K562 (cell line): ENCODE results near the gene ERMN. TPM values are rescaled to one million over a fixed set of nuclear protein-coding genes. Genes with fewer than 3 reads are reported as not detected.
A peak's percentile ranks its signal among the peaks of the same experiment; 100 is the strongest.

Experiments used
- ATAC-seq: fragments of 200-7000 bp; cut with Tn5 transposase; 3 replicates; pipeline ENCODE4 v1.9.1; 2020; ENCODE audit warnings: moderate library complexity
- BruUV-seq: library from RNA; stranded (reverse); fragments of 400-500 nt; replicated peaks from 2 replicates; lab custom pipeline; 2021; lab: Mats Ljungman, UMichigan
- CTCF ChIA-PET: fragments of 300-600 bp; formaldehyde crosslinking; extraction: SDS; loops from one replicate; lab custom pipeline; 2021; ENCODE audit warnings: low intra/inter-chr PET ratio; lab: Yijun Ruan, JAX
- POLR2A ChIA-PET: fragments of 300-600, 350-650 bp; sonication (Branson Sonifier 250); formaldehyde crosslinking; extraction: SDS; loops from one replicate; lab custom pipeline; 2021; ENCODE audit warnings: antibody characterized with exemption, inconsistent platforms; lab: Yijun Ruan, JAX
- DNase-seq, 4 experiments: peaks; one replicate each; pipeline versions ENCODE4 v3.0.0 to v3.0.0-alpha.2; 2011 to 2018; ENCODE audit warnings: low spot score in 3 of 4, mixed read lengths in 3 of 4; ENCODE audit errors: extremely low read depth in 1 of 4
- FAIRE-seq: peaks from 2 replicates; lab custom pipeline; 2011; peaks lifted over from hg19 to GRCh38; lab: Jason Lieb, UNC
- H2AFZ ChIP-seq: 2 replicates; pipeline ENCODE4 v1.6.0; 2011; ENCODE audit warnings: low read depth, low read length, control low read depth, inconsistent platforms
- H3K27ac ChIP-seq: fragments of 200-600 bp; 3 replicates; pipeline ENCODE4 v1.8.0; 2011; ENCODE audit warnings: low read depth, mild to moderate bottlenecking, control low read depth, inconsistent platforms, low read length, moderate library complexity, mixed read lengths; ENCODE audit errors: extremely low read depth
- H3K27me3 ChIP-seq, 2 experiments: fragments of 300-600 bp in 1 of 2; 2 replicates in 1 of 2; 3 replicates in 1 of 2; pipeline versions ENCODE4 v1.6.0 to v1.8.0; 2011; ENCODE audit warnings: inconsistent platforms in 2 of 2, low read length in 2 of 2, mild to moderate bottlenecking in 1 of 2, mixed read lengths in 1 of 2, moderate library complexity in 1 of 2; ENCODE audit not compliant: control insufficient read depth in 2 of 2, insufficient read depth in 2 of 2
- H3K36me3 ChIP-seq: fragments of 300-600 bp; 3 replicates; pipeline ENCODE4 v1.8.0; 2011; ENCODE audit warnings: mild to moderate bottlenecking, low read length, inconsistent platforms; ENCODE audit not compliant: control insufficient read depth, insufficient read depth
- H3K4me1 ChIP-seq, 2 experiments: fragments of 200-600 bp in 1 of 2; replicated peaks in 1 of 2; 2 replicates in 1 of 2; 3 replicates in 1 of 2; pipeline versions ENCODE4 v1.5.1 to v1.8.0; 2011; ENCODE audit warnings: inconsistent platforms in 2 of 2, low read length in 2 of 2, mild to moderate bottlenecking in 1 of 2, mixed read lengths in 1 of 2, moderate library complexity in 1 of 2; ENCODE audit not compliant: control insufficient read depth in 2 of 2, insufficient read depth in 2 of 2
- H3K4me2 ChIP-seq: 2 replicates; pipeline ENCODE4 v1.6.1; 2011; ENCODE audit warnings: low read length, control low read depth, inconsistent platforms, mixed read lengths; ENCODE audit not compliant: insufficient read depth
- H3K4me3 ChIP-seq: fragments of 200-600 bp; sonication (generic), shearing (Covaris generic); 2 replicates; pipeline ENCODE4 v1.5.1; 2016; ENCODE audit warnings: control low read depth, inconsistent platforms
- H3K79me2 ChIP-seq: fragments of 200-600 bp; 3 replicates; pipeline ENCODE4 v1.8.0; 2011; ENCODE audit warnings: low read length, inconsistent platforms; ENCODE audit not compliant: control insufficient read depth, insufficient read depth
- H3K9ac ChIP-seq, 2 experiments: 2 replicates each; pipeline versions ENCODE4 v1.6.0 to v1.6.1; 2011; ENCODE audit warnings: low read depth in 2 of 2, low read length in 2 of 2, control low read depth in 1 of 2, inconsistent platforms in 1 of 2, mild to moderate bottlenecking in 1 of 2, mixed read lengths in 1 of 2; ENCODE audit not compliant: insufficient read depth in 1 of 2
- H3K9me1 ChIP-seq: one replicate; pipeline ENCODE4 v1.6.0; 2011; ENCODE audit warnings: inconsistent platforms, mild to moderate bottlenecking, low read length, moderate library complexity; ENCODE audit not compliant: control insufficient read depth, insufficient read depth
- H3K9me3 ChIP-seq: replicated peaks from 2 replicates; pipeline ENCODE4 v1.5.1; 2011; ENCODE audit warnings: low read depth, low read length, inconsistent platforms; ENCODE audit not compliant: control insufficient read depth, insufficient read depth
- H4K20me1 ChIP-seq: replicated peaks from 2 replicates; pipeline ENCODE4 v1.6.1; 2011; ENCODE audit warnings: low read length, inconsistent platforms, mixed read lengths; ENCODE audit not compliant: control insufficient read depth, insufficient read depth
- BRD4 ChIP-seq: fragments of 200-600 bp; sonication (generic); IDR thresholded peaks from 2 replicates; pipeline ENCODE4 v1.6.1; 2017; ENCODE audit warnings: inconsistent platforms
- DACH1 ChIP-seq: fragments of 450-650 bp; IDR thresholded peaks from 2 replicates; pipeline ENCODE4 v1.6.1; 2018; ENCODE audit not compliant: partially characterized antibody
- DIDO1 ChIP-seq: fragments of 450-650 bp; IDR thresholded peaks from 2 replicates; pipeline ENCODE4 v1.6.1; 2016; ENCODE audit warnings: low read depth, missing biosample characterization, missing genetic modification characterization
- DNMT1 ChIP-seq: fragments of 450-650 bp; IDR thresholded peaks from 2 replicates; pipeline ENCODE4 v1.6.1; 2016; ENCODE audit warnings: antibody characterized with exemption, mild to moderate bottlenecking
- ELF2 ChIP-seq: fragments of 250-450 bp; sonication (Bioruptor Pico); IDR thresholded peaks from 2 replicates; pipeline ENCODE4 v1.5.0; 2021; ENCODE audit warnings: mild to moderate bottlenecking
- HMBOX1 ChIP-seq: sonication (generic); IDR thresholded peaks from 2 replicates; pipeline ENCODE4 v1.6.1; 2016
- NELFE ChIP-seq: IDR thresholded peaks from 2 replicates; pipeline ENCODE4 v1.6.1; 2011; ENCODE audit warnings: mild to moderate bottlenecking; ENCODE audit not compliant: insufficient read depth, insufficient read length
- NFIC ChIP-seq: fragments of 450-650 bp; IDR thresholded peaks from 2 replicates; pipeline ENCODE4 v1.6.1; 2017; ENCODE audit warnings: mild to moderate bottlenecking, inconsistent platforms
- RBM17 ChIP-seq: fragments of 200-400 bp; formaldehyde crosslinking; IDR thresholded peaks from 2 replicates; pipeline ENCODE4 v1.6.1; 2017; ENCODE audit warnings: low read depth, mild to moderate bottlenecking, low read length, borderline replicate concordance
- SMAD1 ChIP-seq: fragments of 150-350 bp; IDR thresholded peaks from 2 replicates; pipeline ENCODE4 v1.6.1; 2014; ENCODE audit warnings: low read length, low read depth; ENCODE audit not compliant: partially characterized antibody
- SNRNP70 ChIP-seq: fragments of 200-400 bp; formaldehyde crosslinking; optimal IDR thresholded peaks from 2 replicates; pipeline ENCODE3; 2017; ENCODE audit warnings: low read depth, low read length
- TCF7L2 ChIP-seq: fragments of 150-350 bp; IDR thresholded peaks from 2 replicates; pipeline ENCODE4 v1.6.1; 2016; ENCODE audit warnings: low read depth, mild to moderate bottlenecking, low read length, moderate library complexity
- ZBTB17 ChIP-seq: fragments of 450-650 bp; formaldehyde crosslinking; IDR thresholded peaks from 2 replicates; pipeline ENCODE4 v1.4.0; 2020; ENCODE audit warnings: mild to moderate bottlenecking
- ZBTB7A ChIP-seq: IDR thresholded peaks from 2 replicates; pipeline ENCODE4 v1.6.1; 2011; ENCODE audit warnings: low read depth, mild to moderate bottlenecking, low read length, moderate library complexity, borderline replicate concordance; ENCODE audit not compliant: control insufficient read depth
- WGBS: fragments of 100-300 bp; shearing (Covaris generic); methylation state at CpG from one replicate; pipeline ENCODE4 v1.1.6; 2016; ENCODE audit warnings: low coverage, mixed read lengths; ENCODE audit not compliant: insufficient coverage; ENCODE audit errors: missing lambda C conversion rate; 5-methylcytosine and 5-hydroxymethylcytosine counted together
- in situ Hi-C: fragments of 300-500 bp; cut with MboI; formaldehyde crosslinking; loops from 4 replicates; pipeline ENCODE4 v1.15.0; 2018; ENCODE audit warnings: inconsistent platforms, mixed read lengths
- intact Hi-C: fragments of 100-400 bp; cut with micrococcal nuclease; formaldehyde crosslinking; loops from 2 replicates; pipeline ENCODE4 v1.14.2; 2022
- polyA plus RNA-seq, 8 experiments: library from polyadenylated mRNA; depleted of rRNA in 4 of 8; stranded (reverse) in 5 of 8; unstranded in 3 of 8; fragments of >200 nt; fragmentation: Nextera tagmentation in 2 of 8; fragmentation: Illumina TruSeq in 1 of 8; extraction: Ambion mirVana in 2 of 8; extraction: Trizol in 1 of 8; gene quantifications; 2 replicates each; pipeline versions ENCODE4 v1.2.1 to v1.2.3, GENCODE V29; 2011 to 2014; ENCODE audit warnings: inconsistent platforms in 1 of 8, missing spikeins in 1 of 8
- total RNA-seq, 7 experiments: library from RNA; depleted of rRNA in 6 of 7; stranded (reverse); fragments of >200 nt in 6 of 7; fragmentation: Illumina TruSeq in 2 of 7; extraction: Trizol in 2 of 7; gene quantifications; 2 replicates each; pipeline versions ENCODE4 v1.2.1 to v1.2.3, GENCODE V29; 2011 to 2021; ENCODE audit warnings: low replicate concordance in 1 of 7
- TF ChIP-seq, protein P1 (sequence below): fragments of 250-450 bp; sonication (Bioruptor Pico); IDR thresholded peaks from 2 replicates; pipeline ENCODE4 v1.8.0; 2021; ENCODE audit warnings: mild to moderate bottlenecking, moderate library complexity
- TF ChIP-seq, protein P2 (sequence below): fragments of 250-450 bp; sonication (Bioruptor Pico); IDR thresholded peaks from 2 replicates; pipeline ENCODE4 v1.6.1; 2021; ENCODE audit warnings: mild to moderate bottlenecking

The ERMN gene
- total and polyA plus RNA-seq, 9 of the 15 experiments (the other 6 are each of a cell fraction or from before 2014, with no cell fraction given): 0.03 to 0.11 (median 0.05) TPM; not detected in 3

GRCh38 chr2:157283468-157283867 is 42.2 kb downstream of the ERMN start:
- no peaks in the 10 kb centered on the region for H3K27me3 ChIP-seq
- no peak overlapping the region for H3K9ac ChIP-seq
- H4K20me1 ChIP-seq: no peaks in the 10 kb centered on the region
- CTCF ChIA-PET: no interaction called here
- H3K36me3 ChIP-seq: peaks cover 88% of the 10 kb centered on the region
- BruUV-seq: no TSS peak
- H3K9me3 ChIP-seq: no peaks in the 10 kb centered on the region
- H3K4me2 ChIP-seq: no peak overlapping the region
- in situ Hi-C loops: no loop called here
- no peak overlapping the region for H3K27ac ChIP-seq
- WGBS: 92% methylated on average over 2 of the region's 2 CpGs
- peaks cover 55% of the 10 kb centered on the region for H3K79me2 ChIP-seq
- no peak for FAIRE-seq
- no peak overlapping the region for H2AFZ ChIP-seq
- H3K4me3 ChIP-seq: no peak overlapping the region
- intact Hi-C loops: no loop called here
- TF ChIP-seq, protein P1, sequence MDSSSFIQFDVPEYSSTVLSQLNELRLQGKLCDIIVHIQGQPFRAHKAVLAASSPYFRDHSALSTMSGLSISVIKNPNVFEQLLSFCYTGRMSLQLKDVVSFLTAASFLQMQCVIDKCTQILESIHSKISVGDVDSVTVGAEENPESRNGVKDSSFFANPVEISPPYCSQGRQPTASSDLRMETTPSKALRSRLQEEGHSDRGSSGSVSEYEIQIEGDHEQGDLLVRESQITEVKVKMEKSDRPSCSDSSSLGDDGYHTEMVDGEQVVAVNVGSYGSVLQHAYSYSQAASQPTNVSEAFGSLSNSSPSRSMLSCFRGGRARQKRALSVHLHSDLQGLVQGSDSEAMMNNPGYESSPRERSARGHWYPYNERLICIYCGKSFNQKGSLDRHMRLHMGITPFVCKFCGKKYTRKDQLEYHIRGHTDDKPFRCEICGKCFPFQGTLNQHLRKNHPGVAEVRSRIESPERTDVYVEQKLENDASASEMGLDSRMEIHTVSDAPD: no peak
- no peak for TF ChIP-seq NELFE
- TF ChIP-seq DACH1: no peak
- TF ChIP-seq NFIC: peak; percentile 47
- TF ChIP-seq, all 486 proteins: peak for 1
- POLR2A ChIA-PET: interaction anchor here (0.7 kb wide), 1 partner anchor 14 kb away, joined by 4 read pairs; no protein-coding TSS in a partner anchor
- no peak for ATAC-seq
- no peaks in the 10 kb centered on the region for H3K9me1 ChIP-seq
- no peak for DNase-seq
- H3K4me1 ChIP-seq: no peaks in the 10 kb centered on the region; a peak in 2 of 5 replicates

DNA sequence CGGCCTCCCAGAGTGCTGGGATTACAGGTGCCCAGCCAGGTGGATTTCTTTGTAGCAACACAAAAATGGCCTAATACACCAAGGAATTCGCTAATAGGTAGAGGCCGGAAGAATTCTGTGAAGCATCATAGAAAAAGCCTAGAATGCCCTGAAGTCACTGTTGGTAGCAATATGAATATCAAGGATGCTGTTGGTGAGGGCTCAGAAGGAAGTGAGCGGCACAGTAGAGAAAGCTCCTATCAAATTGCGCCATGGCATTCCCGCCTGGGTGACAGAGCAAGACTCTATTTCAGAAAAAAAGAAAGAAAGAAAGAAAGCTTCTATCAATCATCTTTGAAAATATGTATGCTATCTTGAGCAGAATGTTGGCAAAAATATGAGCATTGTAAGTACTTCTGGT is 44.3 kb downstream of the ERMN start:
- Histone ChIP-seq H3K27me3 (no peaks in the 10 kb centered on the region), H4K20me1 (no peaks in the 10 kb centered on the region), H3K4me2 (no peak overlapping the region), H3K4me3 (no peak overlapping the region), H3K9me1 (no peaks in the 10 kb centered on the region), H3K36me3 (peaks cover 68% of the 10 kb centered on the region), H3K27ac (no peak overlapping the region), H3K9ac (no peak overlapping the region), H3K4me1 (no peaks in the 10 kb centered on the region; a peak in 2 of 5 replicates), H3K9me3 (no peaks in the 10 kb centered on the region), H3K79me2 (peaks cover 72% of the 10 kb centered on the region), H2AFZ (no peak overlapping the region)
- intact Hi-C loops: no loop called here
- CTCF ChIA-PET: no interaction called here
- POLR2A ChIA-PET: interaction anchor here (0.6 to 1.8 kb wide), 7 partner anchors 9 to 918 kb away, joined by 3 to 4 read pairs (median 3); no protein-coding TSS in a partner anchor
- in situ Hi-C loops: no loop called here
- WGBS: 96% methylated on average over 6 of the region's 6 CpGs
- no peak for DNase-seq
- BruUV-seq: no TSS peak
- no peak for FAIRE-seq
- ATAC-seq: no peak; the same call in 2 of the 3 replicates
- TF ChIP-seq ZBTB17 (CRISPR knock-in tag): no peak
- TF ChIP-seq TCF7L2: no peak
- TF ChIP-seq DNMT1: no peak
- no peak for TF ChIP-seq ZBTB7A
- no peak for TF ChIP-seq SMAD1
- no peak for TF ChIP-seq BRD4
- TF ChIP-seq, protein P2, sequence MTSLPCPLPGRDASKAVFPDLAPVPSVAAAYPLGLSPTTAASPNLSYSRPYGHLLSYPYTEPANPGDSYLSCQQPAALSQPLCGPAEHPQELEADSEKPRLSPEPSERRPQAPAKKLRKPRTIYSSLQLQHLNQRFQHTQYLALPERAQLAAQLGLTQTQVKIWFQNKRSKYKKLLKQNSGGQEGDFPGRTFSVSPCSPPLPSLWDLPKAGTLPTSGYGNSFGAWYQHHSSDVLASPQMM (CRISPR knock-in tag): no peak
- no peak for TF ChIP-seq SNRNP70
- TF ChIP-seq HMBOX1: no peak
- TF ChIP-seq RBM17: no peak
- TF ChIP-seq ELF2 (CRISPR knock-in tag): no peak
- no peak for TF ChIP-seq DIDO1
